A673 (cell line): Measurements from ENCODE around the gene AP5B1.

ENCODE experiments used
- CTCF ChIP-seq: fragments of 300-800, 200-600 bp; sonication (generic); conservative IDR thresholded peaks from 2 replicates; pipeline ENCODE4 v1.5.1; 2017; ENCODE audit warnings: low read depth, mild to moderate bottlenecking, antibody characterized with exemption, low read length, moderate library complexity, mixed read lengths
- EZH2 ChIP-seq: fragments of 200-600 bp; sonication (generic); IDR thresholded peaks from 2 replicates; pipeline ENCODE4 v1.6.1; 2017; ENCODE audit warnings: borderline replicate concordance, low read depth, mild to moderate bottlenecking, mixed read lengths, antibody characterized with exemption, low read length; ENCODE audit not compliant: poor library complexity, severe bottlenecking

- TF ChIP-seq CTCF (no peak), EZH2 (no peak)
Observed at GRCh38 chr11:65794570-65795510, 14.1 kb upstream of the AP5B1 start.
